GM12892 (cell line): ENCODE results near the gene CA6.

ENCODE experiments used
- POLR2A ChIP-seq: IDR thresholded peaks from 2 replicates; pipeline ENCODE4 v1.6.1; 2011; ENCODE audit warnings: low read depth, low read length, control low read depth
- POLR2AphosphoS5 ChIP-seq: IDR thresholded peaks from 2 replicates; pipeline ENCODE4 v1.6.1; 2011; ENCODE audit warnings: low read depth, low read length, control low read depth

DNA sequence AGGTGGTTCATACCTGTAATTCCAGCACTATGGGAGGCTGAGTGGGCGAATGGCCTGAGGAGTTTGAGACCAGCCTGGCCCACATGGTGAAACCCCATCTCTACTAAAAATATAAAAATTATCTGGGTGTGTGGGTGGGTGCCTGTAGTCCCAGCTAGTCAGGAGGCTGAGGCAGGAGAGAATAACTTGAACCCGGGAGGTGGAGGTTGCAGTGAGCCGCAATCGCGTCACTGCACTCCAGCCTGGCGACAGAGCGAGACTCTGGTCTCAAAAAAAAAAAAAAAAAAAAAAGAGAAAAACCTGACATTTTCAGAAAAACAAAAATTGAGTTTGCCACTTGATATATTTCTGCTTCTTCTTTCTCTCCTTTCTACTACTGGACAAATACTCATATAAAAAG lies 24.3 kb downstream of the CA6 start:
- TF ChIP-seq POLR2A (no peak), POLR2AphosphoS5 (no peak)
